ENCODE measurements around the gene RNPEPL1.

Gene RNPEPL1

DNA sequence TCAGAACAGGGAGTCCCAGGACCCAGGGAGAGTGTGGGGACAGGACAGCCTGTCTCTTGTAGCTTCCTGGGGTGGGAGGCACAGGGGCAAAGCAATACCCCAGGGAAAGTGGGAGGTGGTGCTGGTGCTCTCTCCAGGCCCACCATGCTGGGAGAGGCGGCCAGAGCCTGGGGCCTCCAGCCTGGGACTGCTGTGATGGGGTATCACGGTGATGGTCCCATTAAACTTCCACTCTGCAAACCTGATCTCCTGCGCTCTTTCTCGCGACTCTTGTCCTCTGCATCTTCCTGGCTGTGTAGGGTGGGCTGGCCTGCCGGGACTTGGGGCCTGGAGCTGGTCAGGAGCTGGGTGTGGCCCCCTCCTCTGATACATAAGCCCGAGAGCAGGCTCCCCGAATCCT is 10.2 kb downstream of the RNPEPL1 start:
- H3K4me3 ChIP-seq (replicated peaks in 1 of 2; ENCODE audit: low read depth in 2 of 2, low read length in 2 of 2) = no peak overlapping the region
- DNase-seq (ENCODE audit: low read depth in 2 of 2) = no peak
- TF ChIP-seq, protein P1, sequence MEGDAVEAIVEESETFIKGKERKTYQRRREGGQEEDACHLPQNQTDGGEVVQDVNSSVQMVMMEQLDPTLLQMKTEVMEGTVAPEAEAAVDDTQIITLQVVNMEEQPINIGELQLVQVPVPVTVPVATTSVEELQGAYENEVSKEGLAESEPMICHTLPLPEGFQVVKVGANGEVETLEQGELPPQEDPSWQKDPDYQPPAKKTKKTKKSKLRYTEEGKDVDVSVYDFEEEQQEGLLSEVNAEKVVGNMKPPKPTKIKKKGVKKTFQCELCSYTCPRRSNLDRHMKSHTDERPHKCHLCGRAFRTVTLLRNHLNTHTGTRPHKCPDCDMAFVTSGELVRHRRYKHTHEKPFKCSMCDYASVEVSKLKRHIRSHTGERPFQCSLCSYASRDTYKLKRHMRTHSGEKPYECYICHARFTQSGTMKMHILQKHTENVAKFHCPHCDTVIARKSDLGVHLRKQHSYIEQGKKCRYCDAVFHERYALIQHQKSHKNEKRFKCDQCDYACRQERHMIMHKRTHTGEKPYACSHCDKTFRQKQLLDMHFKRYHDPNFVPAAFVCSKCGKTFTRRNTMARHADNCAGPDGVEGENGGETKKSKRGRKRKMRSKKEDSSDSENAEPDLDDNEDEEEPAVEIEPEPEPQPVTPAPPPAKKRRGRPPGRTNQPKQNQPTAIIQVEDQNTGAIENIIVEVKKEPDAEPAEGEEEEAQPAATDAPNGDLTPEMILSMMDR (IDR thresholded peaks at IDR 0.05; ENCODE audit: low read depth, low read length) = no peak

DNA sequence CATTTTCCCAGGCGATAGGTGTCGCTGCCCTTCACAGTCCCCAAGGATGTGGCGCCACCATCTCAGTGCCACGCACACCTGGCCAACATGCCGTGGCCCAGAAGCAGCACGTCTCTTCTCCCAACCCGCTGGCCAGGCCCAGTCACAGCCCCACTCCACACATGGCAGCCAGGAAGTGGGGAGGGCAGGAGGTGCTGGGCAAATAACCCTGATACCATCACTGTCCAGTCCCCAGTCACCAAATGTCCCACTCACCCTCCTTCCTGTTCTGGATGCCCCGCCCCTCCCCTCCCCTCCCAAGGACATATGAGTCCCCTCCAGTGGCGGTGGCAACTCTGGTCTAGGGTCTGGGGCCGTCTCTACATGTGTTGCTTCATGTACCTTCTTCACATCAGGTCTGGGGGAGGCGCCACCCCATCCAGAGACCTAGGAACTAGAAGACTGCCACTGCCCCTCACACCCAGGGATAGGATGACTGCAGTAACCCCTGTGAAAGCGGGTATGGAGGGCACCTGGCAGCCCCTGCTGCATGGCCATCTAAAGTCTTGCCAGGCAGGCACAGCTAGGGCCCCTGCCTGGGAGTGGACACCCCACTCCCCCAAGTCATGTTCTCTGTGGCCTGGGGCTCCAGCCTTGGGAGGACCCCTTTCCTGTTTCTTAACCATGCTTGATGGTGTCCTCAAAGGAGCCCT is 10.9 kb downstream of the RNPEPL1 start:
- DNase-seq (ENCODE audit: low read depth in 2 of 2) = no peak
- TF ChIP-seq, protein P1 (IDR thresholded peaks at IDR 0.05; ENCODE audit: low read depth, low read length) = no peak
- H3K4me3 ChIP-seq (replicated peaks in 1 of 2; ENCODE audit: low read depth in 2 of 2, low read length in 2 of 2) = no peak overlapping the region

DNA sequence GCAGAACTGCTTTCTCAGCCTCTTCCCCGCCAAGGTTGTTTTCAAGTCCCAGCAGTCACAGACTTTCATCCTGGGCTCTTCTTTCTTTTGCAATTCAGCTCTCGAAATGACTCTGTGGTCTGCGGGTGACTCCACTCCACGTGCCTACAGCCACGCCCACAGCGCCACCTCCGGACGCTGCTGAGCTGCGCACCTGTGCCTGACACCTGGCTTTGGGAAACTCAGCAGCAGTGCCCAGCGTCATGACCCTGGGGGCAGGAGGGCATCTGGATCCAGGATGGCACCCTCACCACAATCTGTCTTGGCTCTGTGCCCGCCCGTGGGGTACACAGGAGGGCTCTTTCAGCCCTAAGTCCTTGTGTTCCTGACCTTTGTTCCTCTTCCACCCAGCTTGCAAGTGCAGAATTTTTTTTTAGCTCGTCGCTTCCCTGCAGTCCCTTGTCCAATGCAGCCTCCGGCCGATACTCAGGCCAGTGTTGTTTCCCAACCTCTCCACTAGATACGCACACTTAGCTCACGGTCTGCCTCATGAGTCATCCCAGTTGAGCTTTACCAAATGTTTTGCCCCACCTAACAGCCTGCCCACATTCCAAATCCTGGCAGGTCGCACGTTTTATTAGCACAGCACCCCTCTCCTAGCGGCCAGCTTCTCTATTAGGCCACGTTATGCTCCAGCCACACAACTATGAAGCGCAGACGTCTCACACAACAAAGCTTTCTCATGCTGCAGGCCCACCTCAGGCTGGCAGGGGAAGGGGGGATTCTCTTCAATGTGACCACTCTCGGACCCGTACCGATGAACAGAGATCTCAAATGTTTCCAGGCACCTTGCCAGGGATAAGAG is 11.7 kb downstream of the RNPEPL1 start:
- no peak overlapping the region for H3K4me3 ChIP-seq (replicated peaks in 1 of 2; ENCODE audit: low read depth in 2 of 2, low read length in 2 of 2)
- TF ChIP-seq, protein P1 (IDR thresholded peaks at IDR 0.05; ENCODE audit: low read depth, low read length) = no peak
- DNase-seq (ENCODE audit: low read depth in 2 of 2) = peak; percentile 94

DNA sequence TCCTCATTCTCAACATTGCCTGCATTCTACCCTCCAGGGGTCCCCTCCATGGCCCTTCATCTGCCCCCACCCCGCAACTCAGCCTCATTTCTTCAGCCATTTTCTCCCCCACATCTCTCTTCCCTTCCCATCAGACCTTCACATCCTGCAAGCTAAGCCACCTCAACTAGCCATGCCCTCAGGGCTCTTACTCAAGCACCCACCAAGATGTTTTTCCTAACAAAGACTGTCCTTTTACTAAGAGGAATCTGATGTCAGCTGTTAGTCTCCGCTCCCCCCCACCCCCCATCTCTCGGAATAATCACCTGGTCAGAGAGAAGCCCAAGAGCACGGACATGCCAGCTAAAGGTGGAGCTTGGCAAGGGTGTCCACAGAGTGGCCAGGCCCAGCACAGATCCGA is 13.5 kb downstream of the RNPEPL1 start:
- H3K4me3 ChIP-seq (replicated peaks in 1 of 2; ENCODE audit: low read depth in 2 of 2, low read length in 2 of 2) = no peak overlapping the region

DNA sequence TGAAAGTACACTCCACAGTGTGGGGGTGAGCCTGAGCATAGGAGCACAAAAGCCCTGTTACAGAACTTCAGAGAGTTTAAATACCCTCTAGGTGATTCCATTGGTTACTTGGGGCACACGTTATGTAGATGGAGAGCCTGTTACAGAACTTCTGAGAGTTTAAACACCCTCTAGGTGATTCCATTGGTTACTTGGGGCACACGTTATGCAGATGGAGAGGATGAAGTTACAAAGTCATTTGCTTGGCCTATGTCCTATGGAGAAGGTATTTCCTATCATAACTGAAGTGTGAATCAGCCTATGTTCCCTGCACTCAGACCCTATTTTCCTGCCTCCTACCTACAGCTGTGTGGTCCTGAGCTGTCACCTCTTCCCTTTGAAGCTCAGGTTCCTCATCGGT is 14.5 kb downstream of the RNPEPL1 start:
- DNase-seq (ENCODE audit: low read depth in 2 of 2) = no peak
- TF ChIP-seq, protein P1 (IDR thresholded peaks at IDR 0.05; ENCODE audit: low read depth, low read length) = no peak
- H3K4me3 ChIP-seq (replicated peaks in 1 of 2; ENCODE audit: low read depth in 2 of 2, low read length in 2 of 2) = no peak overlapping the region

More for the DNA sequence above, 13.5 kb downstream of the RNPEPL1 start:
- TF ChIP-seq, protein P1 (IDR thresholded peaks at IDR 0.05; ENCODE audit: low read depth, low read length) = no peak
- DNase-seq (ENCODE audit: low read depth in 2 of 2) = no peak

DNA sequence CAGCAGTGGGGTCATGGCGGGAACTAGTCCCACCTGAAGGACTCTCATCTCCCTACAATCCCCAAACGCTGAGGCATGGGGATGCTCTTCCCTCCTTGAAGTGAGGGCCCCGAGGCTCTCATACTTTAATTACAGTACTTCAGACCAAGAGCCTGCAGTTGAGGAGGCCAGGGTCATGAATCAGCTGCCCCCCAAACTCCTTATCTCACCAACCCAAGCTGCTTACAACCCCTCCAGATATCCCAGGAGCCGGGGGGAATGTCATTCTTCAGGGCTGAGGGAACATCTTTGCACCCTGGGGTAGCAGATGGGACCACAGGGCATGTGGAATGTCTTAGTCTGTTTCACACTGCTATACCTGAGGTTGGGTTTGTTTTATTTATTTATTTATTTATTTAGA is 15.5 kb downstream of the RNPEPL1 start:
- no peak for DNase-seq (ENCODE audit: low read depth in 2 of 2)
- TF ChIP-seq, protein P1 (IDR thresholded peaks at IDR 0.05; ENCODE audit: low read depth, low read length) = no peak
- H3K4me3 ChIP-seq (replicated peaks in 1 of 2; ENCODE audit: low read depth in 2 of 2, low read length in 2 of 2) = no peak overlapping the region
